C4-2B (cell line): ENCODE data around the gene ANKRD17.

Experiments used
- CTCF ChIP-seq: fragments of 450-650 bp; conservative IDR thresholded peaks from 2 replicates; pipeline ENCODE4 v1.5.1; 2017; ENCODE audit warnings: mild to moderate bottlenecking
- ZFX ChIP-seq: fragments of 450-650 bp; IDR thresholded peaks from 2 replicates; pipeline ENCODE4 v1.6.1; 2017

GRCh38 chr4:73051625-73052024 is 207.0 kb downstream of the ANKRD17 start:
- no peak for TF ChIP-seq CTCF
- TF ChIP-seq ZFX = no peak
